Esophagus muscularis mucosa (tissue), 4 donors: ENCODE measurements around the gene TIMM10. TPM values are rescaled to one million over a fixed set of nuclear protein-coding genes. Genes with fewer than 3 reads are reported as not detected.

ENCODE experiments used
- DNase-seq: peaks from one replicate; pipeline ENCODE4 v3.0.0-alpha.2; 2017; ENCODE audit errors: extremely low spot score
- H3K27ac ChIP-seq, 4 donors: fragments of 200-600 bp; sonication (generic); replicated peaks in 1 of 4; 1 replicate in 3 of 4; 2 replicates in 1 of 4; pipeline ENCODE4 v1.5.1; 2016 to 2019; ENCODE audit warnings: mild to moderate bottlenecking in 1 of 4
- H3K27me3 ChIP-seq, 4 donors: fragments of 200-600 bp; sonication (generic); one replicate each; pipeline versions ENCODE4 v1.5.1 to v1.6.0; 2016 to 2019
- H3K36me3 ChIP-seq, 4 donors: fragments of 200-600 bp; sonication (generic); one replicate each; pipeline ENCODE4 v1.5.1; 2016 to 2019
- H3K4me1 ChIP-seq, 4 donors: fragments of 200-600 bp; sonication (generic); one replicate each; pipeline ENCODE4 v1.5.1; 2016 to 2019
- H3K4me3 ChIP-seq, 4 donors: fragments of 200-600 bp; sonication (generic); 1 replicate in 2 of 4; 2 replicates in 2 of 4; pipeline ENCODE4 v1.5.1; 2016 to 2019; ENCODE audit warnings: mild to moderate bottlenecking in 4 of 4, moderate library complexity in 1 of 4
- H3K9me3 ChIP-seq, 4 donors: fragments of 200-600 bp; sonication (generic); 1 replicate in 3 of 4; 2 replicates in 1 of 4; pipeline ENCODE4 v1.5.1; 2016 to 2019
- CTCF ChIP-seq, 3 experiments: fragments of 200-600 bp in 2 of 3; fragments of 450-650 bp in 1 of 3; sonication (generic) in 2 of 3; IDR thresholded peaks; one replicate each; pipeline ENCODE4 v1.5.1; 2017 to 2019; ENCODE audit warnings: antibody characterized with exemption in 3 of 3, mild to moderate bottlenecking in 2 of 3, moderate library complexity in 1 of 3
- EP300 ChIP-seq: sonication (generic); formaldehyde crosslinking; IDR thresholded peaks from one replicate; pipeline ENCODE4 v1.6.1; 2017; ENCODE audit warnings: antibody characterized with exemption
- POLR2A ChIP-seq: fragments of 450-650 bp; IDR thresholded peaks from one replicate; pipeline ENCODE4 v1.6.1; 2017; ENCODE audit warnings: antibody characterized with exemption, moderate library complexity, mild to moderate bottlenecking, low read depth
- POLR2AphosphoS5 ChIP-seq, 2 donors: sonication (generic); formaldehyde crosslinking; IDR thresholded peaks; one replicate each; pipeline ENCODE4 v1.6.1; 2017; ENCODE audit warnings: antibody characterized with exemption in 2 of 2
- WGBS: methylation state at CpG from one replicate; pipeline ENCODE4 v1.1.5; 2018; 5-methylcytosine and 5-hydroxymethylcytosine counted together
- intact Hi-C: fragments of 100-400 bp; cut with DNase I; formaldehyde crosslinking; loops from one replicate; pipeline ENCODE4 v1.15.1; 2023
- total RNA-seq, 4 donors: library from RNA; depleted of rRNA; stranded (reverse); fragments of >200 nt; gene quantifications; one replicate each; pipeline versions ENCODE4 v1.1.0 to v1.2.1, GENCODE V29; 2016

TIMM10 gene
- total RNA-seq, 4 donors from 2014 or later = 41.9 to 49.1 (median 43.1) TPM

- TF ChIP-seq CTCF (IDR thresholded peaks at IDR 0.05) (no peak), POLR2AphosphoS5 (IDR thresholded peaks at IDR 0.05) (no peak), EP300 (no peak), POLR2A (no peak)
- 46% methylated on average over 12 of the region's 12 CpGs for WGBS
- peaks cover 30 to 39% (median 32%) of the 10 kb centered on the region in 4 donors for H3K4me1 ChIP-seq
- intact Hi-C loops = no loop called here
- peak overlapping the region; percentile 42 to 48 (median 44) for H3K4me3 ChIP-seq
- H3K27ac ChIP-seq = peak overlapping the region; percentile 78 to 87 (median 82)
- DNase-seq = no peak
- no peaks in the 10 kb centered on the region for H3K9me3 ChIP-seq
- no peaks in the 10 kb centered on the region for H3K27me3 ChIP-seq
- H3K36me3 ChIP-seq = peaks cover 0 to 63% (median 9%) of the 10 kb centered on the region in 4 donors
Measured at GRCh38 chr11:57499983-57500461, 30.5 kb downstream of the TIMM10 start.

- no peaks in the 10 kb centered on the region for H3K27me3 ChIP-seq
- H3K4me1 ChIP-seq = peaks cover 30 to 39% (median 32%) of the 10 kb centered on the region in 4 donors
- H3K36me3 ChIP-seq = peaks cover 0 to 62% (median 8%) of the 10 kb centered on the region in 4 donors
- peak; percentile 99 for DNase-seq
- peak overlapping the region; percentile 42 to 48 (median 44) for H3K4me3 ChIP-seq
- H3K9me3 ChIP-seq = no peaks in the 10 kb centered on the region
- intact Hi-C loops = no loop called here
- H3K27ac ChIP-seq = peak overlapping the region; percentile 78 to 87 (median 82)
- WGBS = 6% methylated on average over 16 of the region's 35 CpGs
- TF ChIP-seq EP300 (no peak), CTCF (IDR thresholded peaks at IDR 0.05) (peak in 1 of 3 experiments; percentile 18), POLR2AphosphoS5 (IDR thresholded peaks at IDR 0.05) (peak; percentile 67 to 81)
Measured at GRCh38 chr11:57499413-57499982, 31.1 kb downstream of the TIMM10 start.

- Histone ChIP-seq H3K36me3 (peaks cover 5 to 61% (median 13%) of the 10 kb centered on the region in 4 donors), H3K27me3 (no peaks in the 10 kb centered on the region), H3K4me1 (peaks cover 30 to 39% (median 32%) of the 10 kb centered on the region in 4 donors), H3K27ac (peak overlapping the region; percentile 78 to 87 (median 82)), H3K4me3 (no peak overlapping the region), H3K9me3 (no peaks in the 10 kb centered on the region)
- TF ChIP-seq POLR2A (no peak), CTCF (IDR thresholded peaks at IDR 0.05) (no peak), EP300 (no peak), POLR2AphosphoS5 (IDR thresholded peaks at IDR 0.05) (no peak)
- 77% methylated on average over 6 of the region's 6 CpGs for WGBS
- intact Hi-C loops = no loop called here
- DNase-seq = no peak
Measured at GRCh38 chr11:57498540-57498939, 32.0 kb downstream of the TIMM10 start.

- no peak overlapping the region for H3K27ac ChIP-seq
- H3K9me3 ChIP-seq = no peaks in the 10 kb centered on the region
- intact Hi-C loops = no loop called here
- no peak overlapping the region for H3K4me3 ChIP-seq
- TF ChIP-seq POLR2AphosphoS5 (IDR thresholded peaks at IDR 0.05) = no peak
- no peak for TF ChIP-seq POLR2A
- no peak for TF ChIP-seq EP300
- no peak for TF ChIP-seq CTCF (IDR thresholded peaks at IDR 0.05)
- H3K4me1 ChIP-seq = peaks cover 30 to 35% (median 32%) of the 10 kb centered on the region in 4 donors
- H3K27me3 ChIP-seq = no peaks in the 10 kb centered on the region
- H3K36me3 ChIP-seq = peaks cover 5 to 60% (median 13%) of the 10 kb centered on the region in 4 donors
- WGBS = 91% methylated on average over 15 of the region's 15 CpGs
- DNase-seq = no peak
Measured at GRCh38 chr11:57497303-57498247, 33.0 kb downstream of the TIMM10 start.
